ENCODE measurements around the gene CCDC169.

DNA sequence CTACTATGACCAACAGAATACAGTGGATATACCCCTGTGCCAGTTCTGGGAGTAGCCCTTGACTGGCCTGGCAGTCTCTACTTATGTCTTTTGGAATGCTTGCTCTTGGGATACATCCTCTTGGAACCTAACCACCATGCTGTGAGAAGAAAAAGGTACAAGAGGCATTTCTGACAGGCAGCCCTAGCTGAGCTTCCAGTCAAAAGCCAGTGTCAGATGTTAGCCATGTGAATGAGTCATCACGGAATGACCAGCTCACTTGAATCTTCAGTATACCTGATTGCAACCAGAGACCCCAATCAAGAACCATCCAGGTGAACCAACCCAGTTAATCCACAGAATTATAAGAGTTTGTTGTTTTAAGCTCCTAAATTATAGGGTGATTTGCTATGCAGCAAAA lies 4.1 kb downstream of the CCDC169 start:
- TF ChIP-seq, protein P1, sequence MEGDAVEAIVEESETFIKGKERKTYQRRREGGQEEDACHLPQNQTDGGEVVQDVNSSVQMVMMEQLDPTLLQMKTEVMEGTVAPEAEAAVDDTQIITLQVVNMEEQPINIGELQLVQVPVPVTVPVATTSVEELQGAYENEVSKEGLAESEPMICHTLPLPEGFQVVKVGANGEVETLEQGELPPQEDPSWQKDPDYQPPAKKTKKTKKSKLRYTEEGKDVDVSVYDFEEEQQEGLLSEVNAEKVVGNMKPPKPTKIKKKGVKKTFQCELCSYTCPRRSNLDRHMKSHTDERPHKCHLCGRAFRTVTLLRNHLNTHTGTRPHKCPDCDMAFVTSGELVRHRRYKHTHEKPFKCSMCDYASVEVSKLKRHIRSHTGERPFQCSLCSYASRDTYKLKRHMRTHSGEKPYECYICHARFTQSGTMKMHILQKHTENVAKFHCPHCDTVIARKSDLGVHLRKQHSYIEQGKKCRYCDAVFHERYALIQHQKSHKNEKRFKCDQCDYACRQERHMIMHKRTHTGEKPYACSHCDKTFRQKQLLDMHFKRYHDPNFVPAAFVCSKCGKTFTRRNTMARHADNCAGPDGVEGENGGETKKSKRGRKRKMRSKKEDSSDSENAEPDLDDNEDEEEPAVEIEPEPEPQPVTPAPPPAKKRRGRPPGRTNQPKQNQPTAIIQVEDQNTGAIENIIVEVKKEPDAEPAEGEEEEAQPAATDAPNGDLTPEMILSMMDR (IDR thresholded peaks at IDR 0.05; ENCODE audit: poor library complexity, severe bottlenecking) = no peak
- TF ChIP-seq TAF1 (IDR thresholded peaks at IDR 0.05; ENCODE audit: low read depth) = no peak
- TF ChIP-seq, protein P2, sequence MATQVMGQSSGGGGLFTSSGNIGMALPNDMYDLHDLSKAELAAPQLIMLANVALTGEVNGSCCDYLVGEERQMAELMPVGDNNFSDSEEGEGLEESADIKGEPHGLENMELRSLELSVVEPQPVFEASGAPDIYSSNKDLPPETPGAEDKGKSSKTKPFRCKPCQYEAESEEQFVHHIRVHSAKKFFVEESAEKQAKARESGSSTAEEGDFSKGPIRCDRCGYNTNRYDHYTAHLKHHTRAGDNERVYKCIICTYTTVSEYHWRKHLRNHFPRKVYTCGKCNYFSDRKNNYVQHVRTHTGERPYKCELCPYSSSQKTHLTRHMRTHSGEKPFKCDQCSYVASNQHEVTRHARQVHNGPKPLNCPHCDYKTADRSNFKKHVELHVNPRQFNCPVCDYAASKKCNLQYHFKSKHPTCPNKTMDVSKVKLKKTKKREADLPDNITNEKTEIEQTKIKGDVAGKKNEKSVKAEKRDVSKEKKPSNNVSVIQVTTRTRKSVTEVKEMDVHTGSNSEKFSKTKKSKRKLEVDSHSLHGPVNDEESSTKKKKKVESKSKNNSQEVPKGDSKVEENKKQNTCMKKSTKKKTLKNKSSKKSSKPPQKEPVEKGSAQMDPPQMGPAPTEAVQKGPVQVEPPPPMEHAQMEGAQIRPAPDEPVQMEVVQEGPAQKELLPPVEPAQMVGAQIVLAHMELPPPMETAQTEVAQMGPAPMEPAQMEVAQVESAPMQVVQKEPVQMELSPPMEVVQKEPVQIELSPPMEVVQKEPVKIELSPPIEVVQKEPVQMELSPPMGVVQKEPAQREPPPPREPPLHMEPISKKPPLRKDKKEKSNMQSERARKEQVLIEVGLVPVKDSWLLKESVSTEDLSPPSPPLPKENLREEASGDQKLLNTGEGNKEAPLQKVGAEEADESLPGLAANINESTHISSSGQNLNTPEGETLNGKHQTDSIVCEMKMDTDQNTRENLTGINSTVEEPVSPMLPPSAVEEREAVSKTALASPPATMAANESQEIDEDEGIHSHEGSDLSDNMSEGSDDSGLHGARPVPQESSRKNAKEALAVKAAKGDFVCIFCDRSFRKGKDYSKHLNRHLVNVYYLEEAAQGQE (IDR thresholded peaks at IDR 0.05; ENCODE audit: borderline replicate concordance) = no peak
- TF ChIP-seq EP300 (conservative IDR thresholded peaks at IDR 0.05; ENCODE audit: poor library complexity, severe bottlenecking) = no peak
- TF ChIP-seq EZH2 (IDR thresholded peaks at IDR 0.05; ENCODE audit: borderline replicate concordance, insufficient read depth, low read length, poor library complexity, severe bottlenecking) = no peak
- TF ChIP-seq SMC3 (conservative IDR thresholded peaks at IDR 0.05; ENCODE audit: poor library complexity) = no peak

Data from neural cell (in vitro differentiated cells).